PC-9 (cell line): ENCODE measurements around the gene TM4SF5.

Source experiments
- CTCF ChIP-seq: fragments of 200-600 bp; sonication (generic); conservative IDR thresholded peaks from 2 replicates; pipeline ENCODE4 v1.6.1; 2017; ENCODE audit warnings: mixed run types, antibody characterized with exemption, mild to moderate bottlenecking, moderate library complexity
- EZH2 ChIP-seq: fragments of 200-600 bp; sonication (generic); IDR thresholded peaks from 2 replicates; pipeline ENCODE4 v1.8.0; 2017; ENCODE audit warnings: antibody characterized with exemption, low read depth

- no peak for TF ChIP-seq CTCF
- TF ChIP-seq EZH2: no peak
Observed at GRCh38 chr17:4800462-4801196, 28.9 kb downstream of the TM4SF5 start.
